Osteocyte (in vitro differentiated cells): ENCODE results near the gene MEGF6. TPM values are rescaled to one million over a fixed set of nuclear protein-coding genes. Genes with fewer than 3 reads are reported as not detected.

Experiments used
- DNase-seq: peaks from one replicate; pipeline ENCODE4 v3.0.0; 2021; ENCODE audit warnings: mixed read lengths; ENCODE audit not compliant: unreplicated experiment; ENCODE audit errors: extremely low spot score
- H3K27ac Mint-ChIP-seq: one replicate; pipeline ENCODE4 v1.8.0; 2021; ENCODE audit warnings: mild to moderate bottlenecking, mixed read lengths; ENCODE audit not compliant: unreplicated experiment
- H3K27me3 Mint-ChIP-seq: one replicate; pipeline ENCODE4 v1.8.0; 2021; ENCODE audit warnings: mixed read lengths; ENCODE audit not compliant: unreplicated experiment
- H3K36me3 Mint-ChIP-seq: one replicate; pipeline ENCODE4 v1.8.0; 2021; ENCODE audit warnings: mixed read lengths; ENCODE audit not compliant: unreplicated experiment
- H3K4me1 Mint-ChIP-seq: one replicate; pipeline ENCODE4 v1.8.0; 2021; ENCODE audit warnings: mixed read lengths; ENCODE audit not compliant: unreplicated experiment
- H3K4me3 Mint-ChIP-seq: one replicate; pipeline ENCODE4 v1.8.0; 2021; ENCODE audit warnings: mild to moderate bottlenecking, moderate library complexity, mixed read lengths; ENCODE audit not compliant: unreplicated experiment
- H3K9me3 Mint-ChIP-seq: one replicate; pipeline ENCODE4 v1.8.0; 2021; ENCODE audit warnings: mixed read lengths; ENCODE audit not compliant: unreplicated experiment
- total RNA-seq: library from RNA; stranded (reverse); gene quantifications from 2 replicates; pipeline ENCODE4 v1.2.1, GENCODE V29; 2021
- TF ChIP-seq, protein P1 (sequence below): fragments of 200-600 bp; sonication (generic); IDR thresholded peaks from 2 replicates; pipeline ENCODE4 v1.5.0; 2021; ENCODE audit warnings: antibody characterized with exemption, mild to moderate bottlenecking, moderate library complexity

The MEGF6 gene
- total RNA-seq, 1 donor from 2014 or later, result 255 TPM

DNA sequence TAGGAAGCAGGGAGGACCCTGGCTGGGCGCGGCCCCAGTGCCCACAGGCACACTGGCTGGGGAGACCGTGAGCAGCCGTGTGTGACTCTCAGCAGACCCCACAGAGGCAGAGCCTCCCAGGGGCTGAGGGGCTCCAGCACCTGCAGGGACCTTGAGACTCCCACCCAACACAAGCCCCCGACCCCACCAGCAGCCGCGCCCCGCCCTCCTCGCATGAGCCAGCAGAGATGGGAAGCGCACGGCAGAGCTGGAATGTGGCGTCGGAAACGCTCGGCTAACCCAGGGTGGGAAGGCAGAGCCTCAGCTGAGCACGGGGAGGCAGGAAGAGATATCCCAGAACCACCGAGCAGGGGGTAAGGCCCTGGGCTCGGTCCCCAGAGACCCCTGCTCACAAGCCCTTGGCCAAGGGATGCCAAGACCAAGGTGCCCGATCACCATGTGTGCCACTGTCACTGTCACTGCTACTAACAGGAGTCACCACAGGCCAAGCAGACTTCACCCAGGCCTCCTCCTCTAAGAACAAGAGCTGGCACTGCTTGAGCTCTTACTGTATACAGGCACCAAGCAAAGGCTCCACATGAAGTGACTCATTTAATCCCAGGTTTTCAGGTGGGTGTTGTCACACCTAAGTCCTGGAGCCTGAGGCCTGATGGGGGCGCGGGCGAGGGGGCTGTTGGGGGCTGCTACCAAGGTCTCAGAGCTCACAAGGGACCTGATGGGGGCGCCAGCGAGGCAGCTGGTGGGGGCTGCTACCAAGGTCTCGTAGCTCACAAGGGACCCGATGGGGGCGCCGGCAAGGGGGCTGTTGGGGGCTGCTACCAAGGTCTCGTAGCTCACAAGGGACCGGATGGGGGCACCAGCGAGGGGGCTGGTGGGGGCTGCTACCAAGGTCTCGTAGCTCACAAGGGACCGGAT is 20.1 kb downstream of the MEGF6 start:
- TF ChIP-seq, protein P1, sequence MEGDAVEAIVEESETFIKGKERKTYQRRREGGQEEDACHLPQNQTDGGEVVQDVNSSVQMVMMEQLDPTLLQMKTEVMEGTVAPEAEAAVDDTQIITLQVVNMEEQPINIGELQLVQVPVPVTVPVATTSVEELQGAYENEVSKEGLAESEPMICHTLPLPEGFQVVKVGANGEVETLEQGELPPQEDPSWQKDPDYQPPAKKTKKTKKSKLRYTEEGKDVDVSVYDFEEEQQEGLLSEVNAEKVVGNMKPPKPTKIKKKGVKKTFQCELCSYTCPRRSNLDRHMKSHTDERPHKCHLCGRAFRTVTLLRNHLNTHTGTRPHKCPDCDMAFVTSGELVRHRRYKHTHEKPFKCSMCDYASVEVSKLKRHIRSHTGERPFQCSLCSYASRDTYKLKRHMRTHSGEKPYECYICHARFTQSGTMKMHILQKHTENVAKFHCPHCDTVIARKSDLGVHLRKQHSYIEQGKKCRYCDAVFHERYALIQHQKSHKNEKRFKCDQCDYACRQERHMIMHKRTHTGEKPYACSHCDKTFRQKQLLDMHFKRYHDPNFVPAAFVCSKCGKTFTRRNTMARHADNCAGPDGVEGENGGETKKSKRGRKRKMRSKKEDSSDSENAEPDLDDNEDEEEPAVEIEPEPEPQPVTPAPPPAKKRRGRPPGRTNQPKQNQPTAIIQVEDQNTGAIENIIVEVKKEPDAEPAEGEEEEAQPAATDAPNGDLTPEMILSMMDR, result no peak
- no peak for DNase-seq
- Mint-ChIP-seq H3K4me3 (no peak overlapping the region), H3K4me1 (peaks cover 15% of the 10 kb centered on the region), H3K27ac (no peak overlapping the region), H3K9me3 (no peaks in the 10 kb centered on the region), H3K27me3 (no peaks in the 10 kb centered on the region), H3K36me3 (no peaks in the 10 kb centered on the region)

DNA sequence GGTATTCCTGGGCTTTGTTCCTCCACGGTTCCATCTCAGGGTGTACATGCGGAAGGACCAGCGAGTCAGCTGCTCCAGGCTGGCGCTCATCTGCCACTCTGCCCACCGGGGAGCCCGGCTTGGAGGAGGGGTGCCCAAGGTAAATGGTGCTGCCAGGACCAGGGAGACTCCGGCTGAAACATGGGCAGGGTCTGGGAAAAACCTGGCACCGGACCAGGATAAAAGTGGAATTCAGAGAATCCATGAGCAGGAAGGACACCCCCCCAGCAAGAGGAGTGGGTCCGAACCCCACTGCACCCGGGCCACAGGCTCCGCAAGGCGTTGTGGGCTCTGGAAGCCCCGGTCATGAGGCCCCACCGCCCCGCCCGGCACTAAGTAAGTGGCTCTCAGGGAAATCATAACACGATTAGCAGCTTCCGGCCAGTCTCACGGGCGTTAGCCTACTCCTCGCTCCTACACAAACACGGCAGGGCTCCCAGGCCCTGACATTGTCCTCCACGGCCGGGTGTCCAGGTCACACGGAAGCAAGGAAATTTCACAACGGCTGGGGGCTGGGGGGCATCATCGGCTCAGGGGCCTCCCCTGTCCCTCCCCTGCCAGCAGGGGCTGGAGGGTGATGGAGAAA is 21.1 kb downstream of the MEGF6 start:
- Mint-ChIP-seq H3K27me3 (no peaks in the 10 kb centered on the region), H3K4me1 (peaks cover 15% of the 10 kb centered on the region), H3K4me3 (no peak overlapping the region), H3K9me3 (no peaks in the 10 kb centered on the region), H3K27ac (peak overlapping the region; percentile 77), H3K36me3 (no peaks in the 10 kb centered on the region)
- no peak for DNase-seq
- TF ChIP-seq, protein P1, result no peak

DNA sequence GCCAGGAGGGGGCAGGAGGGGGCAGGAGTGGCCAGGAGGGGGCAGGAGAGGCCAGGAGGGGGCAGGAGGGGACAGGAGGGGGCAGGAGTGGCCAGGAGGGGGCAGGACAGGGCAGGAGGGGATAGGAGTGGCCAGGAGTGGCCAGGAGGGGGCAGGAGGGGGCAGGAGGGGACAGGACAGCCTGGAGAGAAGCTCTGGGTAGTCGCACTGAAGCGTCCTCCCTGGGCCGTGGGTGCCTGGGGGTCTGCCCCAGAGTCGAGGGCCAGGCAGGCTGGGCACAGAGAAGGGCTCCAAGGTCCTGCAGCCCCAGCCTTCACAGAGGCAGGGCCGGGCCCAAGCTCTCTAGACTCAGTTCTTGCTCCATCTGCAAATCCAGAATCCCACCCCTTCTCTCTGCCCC is 22.9 kb downstream of the MEGF6 start:
- Mint-ChIP-seq H3K27ac (no peak overlapping the region), H3K4me1 (peaks cover 15% of the 10 kb centered on the region), H3K27me3 (no peaks in the 10 kb centered on the region), H3K9me3 (no peaks in the 10 kb centered on the region), H3K4me3 (no peak overlapping the region), H3K36me3 (no peaks in the 10 kb centered on the region)
- DNase-seq, result no peak
- TF ChIP-seq, protein P1, result no peak

GRCh38 chr1:3586986-3587759 is 24.1 kb downstream of the MEGF6 start:
- Mint-ChIP-seq H3K36me3 (peaks cover 3% of the 10 kb centered on the region), H3K27me3 (no peaks in the 10 kb centered on the region), H3K9me3 (no peaks in the 10 kb centered on the region), H3K27ac (peak overlapping the region; percentile 31), H3K4me1 (peaks cover 15% of the 10 kb centered on the region), H3K4me3 (no peak overlapping the region)
- no peak for DNase-seq
- TF ChIP-seq, protein P1, result no peak
